Activated T-helper 17 cell treated with anti-CD3 and anti-CD28 coated beads, Interleukin-2, amount 50 U/mL, for 72 hours (primary cell): Measurements from ENCODE around the gene CHST8. TPM values are rescaled to one million over a fixed set of nuclear protein-coding genes. Genes with fewer than 3 reads are reported as not detected.

Source experiments
- ATAC-seq: fragments of 150-1000 bp; cut with Tn5 transposase; replicated peaks from 2 replicates; pipeline ENCODE4 v1.10.0; 2021; ENCODE audit warnings: mild to moderate bottlenecking, moderate library complexity
- H3K27ac Mint-ChIP-seq: one replicate; pipeline ENCODE4 v1.8.0; 2022; ENCODE audit warnings: mixed read lengths
- H3K27me3 Mint-ChIP-seq: one replicate; pipeline ENCODE4 v1.8.0; 2022; ENCODE audit warnings: mixed read lengths
- H3K36me3 Mint-ChIP-seq: one replicate; pipeline ENCODE4 v1.8.0; 2022; ENCODE audit warnings: low read depth, mild to moderate bottlenecking, mixed read lengths
- H3K4me1 Mint-ChIP-seq: one replicate; pipeline ENCODE4 v1.8.0; 2022; ENCODE audit warnings: mixed read lengths
- H3K4me3 Mint-ChIP-seq: one replicate; pipeline ENCODE4 v1.8.0; 2022; ENCODE audit warnings: mild to moderate bottlenecking, mixed read lengths
- H3K9me3 Mint-ChIP-seq: one replicate; pipeline ENCODE4 v1.8.0; 2022; ENCODE audit warnings: mixed read lengths
- total RNA-seq, 2 donors: library from RNA; stranded (reverse); gene quantifications; one replicate each; pipeline ENCODE4 v1.2.3, GENCODE V29; 2022

The CHST8 gene
- total RNA-seq, 2 donors from 2014 or later = not detected

GRCh38 chr19:33683881-33684537 lies 62.3 kb downstream of the CHST8 start:
- Mint-ChIP-seq H3K9me3 (no peaks in the 10 kb centered on the region), H3K4me1 (no peaks in the 10 kb centered on the region), H3K27me3 (peaks cover 27% of the 10 kb centered on the region), H3K27ac (no peak overlapping the region), H3K4me3 (no peak overlapping the region), H3K36me3 (no peaks in the 10 kb centered on the region)
- no peak for ATAC-seq

GRCh38 chr19:33684538-33685232 lies 62.9 kb downstream of the CHST8 start:
- H3K4me1 Mint-ChIP-seq = no peaks in the 10 kb centered on the region
- H3K4me3 Mint-ChIP-seq = no peak overlapping the region
- ATAC-seq = no peak

GRCh38 chr19:33685541-33685940 lies 63.8 kb downstream of the CHST8 start:
- no peak for ATAC-seq
- Mint-ChIP-seq H3K4me3 (no peak overlapping the region), H3K27me3 (peaks cover 27% of the 10 kb centered on the region), H3K27ac (no peak overlapping the region), H3K4me1 (no peaks in the 10 kb centered on the region), H3K36me3 (no peaks in the 10 kb centered on the region), H3K9me3 (no peaks in the 10 kb centered on the region)

More at GRCh38 chr19:33684538-33685232, 62.9 kb downstream of the CHST8 start:
- Mint-ChIP-seq H3K27me3 (peaks cover 27% of the 10 kb centered on the region), H3K27ac (no peak overlapping the region), H3K36me3 (no peaks in the 10 kb centered on the region), H3K9me3 (no peaks in the 10 kb centered on the region)

GRCh38 chr19:33686262-33686661 lies 64.5 kb downstream of the CHST8 start:
- Mint-ChIP-seq H3K4me1 (no peaks in the 10 kb centered on the region), H3K27ac (no peak overlapping the region), H3K9me3 (no peaks in the 10 kb centered on the region), H3K36me3 (no peaks in the 10 kb centered on the region), H3K27me3 (peaks cover 27% of the 10 kb centered on the region), H3K4me3 (no peak overlapping the region)
- no peak for ATAC-seq

- no peaks in the 10 kb centered on the region for H3K9me3 Mint-ChIP-seq
- H3K27me3 Mint-ChIP-seq = peaks cover 27% of the 10 kb centered on the region
- no peak overlapping the region for H3K27ac Mint-ChIP-seq
- ATAC-seq = no peak
- no peak overlapping the region for H3K4me3 Mint-ChIP-seq
- no peaks in the 10 kb centered on the region for H3K36me3 Mint-ChIP-seq
- H3K4me1 Mint-ChIP-seq = no peaks in the 10 kb centered on the region
Observed at GRCh38 chr19:33686687-33687480, 65.1 kb downstream of the CHST8 start.

GRCh38 chr19:33687481-33688170 lies 65.9 kb downstream of the CHST8 start:
- Mint-ChIP-seq H3K9me3 (no peaks in the 10 kb centered on the region), H3K4me3 (no peak overlapping the region)

GRCh38 chr19:33688171-33688992 lies 66.6 kb downstream of the CHST8 start:
- no peak overlapping the region for H3K4me3 Mint-ChIP-seq
- no peaks in the 10 kb centered on the region for H3K36me3 Mint-ChIP-seq
- no peak overlapping the region for H3K27ac Mint-ChIP-seq
- H3K27me3 Mint-ChIP-seq = peaks cover 15% of the 10 kb centered on the region
- ATAC-seq = no peak
- no peaks in the 10 kb centered on the region for H3K4me1 Mint-ChIP-seq
- no peaks in the 10 kb centered on the region for H3K9me3 Mint-ChIP-seq

More at GRCh38 chr19:33687481-33688170, 65.9 kb downstream of the CHST8 start:
- no peaks in the 10 kb centered on the region for H3K36me3 Mint-ChIP-seq
- peaks cover 23% of the 10 kb centered on the region for H3K27me3 Mint-ChIP-seq
- no peak for ATAC-seq
- no peak overlapping the region for H3K27ac Mint-ChIP-seq
- H3K4me1 Mint-ChIP-seq = no peaks in the 10 kb centered on the region

- ATAC-seq = no peak
- H3K36me3 Mint-ChIP-seq = no peaks in the 10 kb centered on the region
- no peaks in the 10 kb centered on the region for H3K9me3 Mint-ChIP-seq
- no peak overlapping the region for H3K4me3 Mint-ChIP-seq
- H3K4me1 Mint-ChIP-seq = no peaks in the 10 kb centered on the region
- H3K27ac Mint-ChIP-seq = no peak overlapping the region
- peaks cover 14% of the 10 kb centered on the region for H3K27me3 Mint-ChIP-seq
Observed at GRCh38 chr19:33689138-33689746, 67.5 kb downstream of the CHST8 start.

GRCh38 chr19:33689868-33690267 lies 68.1 kb downstream of the CHST8 start:
- H3K4me3 Mint-ChIP-seq = no peak overlapping the region
- no peaks in the 10 kb centered on the region for H3K9me3 Mint-ChIP-seq
- H3K4me1 Mint-ChIP-seq = no peaks in the 10 kb centered on the region
- H3K27ac Mint-ChIP-seq = no peak overlapping the region
- no peaks in the 10 kb centered on the region for H3K36me3 Mint-ChIP-seq
- ATAC-seq = no peak
- peaks cover 14% of the 10 kb centered on the region for H3K27me3 Mint-ChIP-seq

GRCh38 chr19:33690378-33691029 lies 68.8 kb downstream of the CHST8 start:
- H3K9me3 Mint-ChIP-seq = no peaks in the 10 kb centered on the region
- H3K27ac Mint-ChIP-seq = no peak overlapping the region
- H3K4me3 Mint-ChIP-seq = no peak overlapping the region
- H3K27me3 Mint-ChIP-seq = peaks cover 10% of the 10 kb centered on the region
- H3K4me1 Mint-ChIP-seq = no peaks in the 10 kb centered on the region
- ATAC-seq = no peak
- H3K36me3 Mint-ChIP-seq = no peaks in the 10 kb centered on the region

- no peaks in the 10 kb centered on the region for H3K4me1 Mint-ChIP-seq
- no peak for ATAC-seq
- H3K27me3 Mint-ChIP-seq = peaks cover 6% of the 10 kb centered on the region
- no peaks in the 10 kb centered on the region for H3K9me3 Mint-ChIP-seq
- H3K4me3 Mint-ChIP-seq = no peak overlapping the region
- no peaks in the 10 kb centered on the region for H3K36me3 Mint-ChIP-seq
- H3K27ac Mint-ChIP-seq = no peak overlapping the region
Observed at GRCh38 chr19:33691030-33691427, 69.3 kb downstream of the CHST8 start.

GRCh38 chr19:33691736-33692135 lies 70.0 kb downstream of the CHST8 start:
- H3K4me3 Mint-ChIP-seq = no peak overlapping the region
- H3K4me1 Mint-ChIP-seq = no peaks in the 10 kb centered on the region
- peaks cover 3% of the 10 kb centered on the region for H3K27me3 Mint-ChIP-seq
- no peak overlapping the region for H3K27ac Mint-ChIP-seq
- no peaks in the 10 kb centered on the region for H3K9me3 Mint-ChIP-seq
- no peaks in the 10 kb centered on the region for H3K36me3 Mint-ChIP-seq
- no peak for ATAC-seq

- Mint-ChIP-seq H3K27ac (no peak overlapping the region), H3K4me1 (no peaks in the 10 kb centered on the region), H3K9me3 (no peaks in the 10 kb centered on the region), H3K4me3 (no peak overlapping the region), H3K36me3 (no peaks in the 10 kb centered on the region), H3K27me3 (no peaks in the 10 kb centered on the region)
- ATAC-seq = no peak
Observed at GRCh38 chr19:33693678-33694077, 71.9 kb downstream of the CHST8 start.
